Measurements from ENCODE around the gene RLF. TPM values are rescaled to one million over a fixed set of nuclear protein-coding genes. Genes with fewer than 3 reads are reported as not detected.

The RLF gene
- total and polyA plus RNA-seq, 9 of the 15 experiments (the other 6 are each of a cell fraction or from before 2014, with no cell fraction given): 3.6 to 35.0 (median 21.2) TPM

GRCh38 chr1:40155135-40155534 is 6.1 kb upstream of the RLF start:
- POLR2A ChIA-PET: interaction anchor here (0.6 to 0.7 kb wide), 2 partner anchors 15 to 150 kb away, joined by 3 read pairs; no protein-coding TSS in a partner anchor
- no peak for ATAC-seq
- no peak for DNase-seq (ENCODE audit: extremely low read depth in 1 of 4, low spot score in 3 of 4)
- TF ChIP-seq XRCC5 (IDR thresholded peaks at IDR 0.05; ENCODE audit: low read depth, low read length): no peak
- no peak for TF ChIP-seq JUNB (CRISPR knock-in tag; conservative IDR thresholded peaks at IDR 0.05)
- TF ChIP-seq MNT (conservative IDR thresholded peaks at IDR 0.05): no peak
- CTCF ChIA-PET (ENCODE audit: low intra/inter-chr PET ratio): no interaction called here
- WGBS (ENCODE audit: insufficient coverage, low coverage, missing lambda C conversion rate): 74% methylated on average over 3 of the region's 3 CpGs
- Histone ChIP-seq H3K79me2 (ENCODE audit: control insufficient read depth, insufficient read depth, low read length) (no peaks in the 10 kb centered on the region), H3K27ac (ENCODE audit: extremely low read depth, low read depth, low read length) (no peak overlapping the region), H4K20me1 (replicated peaks; ENCODE audit: control insufficient read depth, insufficient read depth, low read length) (no peaks in the 10 kb centered on the region), H3K9me3 (replicated peaks; ENCODE audit: control insufficient read depth, insufficient read depth, low read depth, low read length) (no peaks in the 10 kb centered on the region), H3K36me3 (ENCODE audit: control insufficient read depth, insufficient read depth, low read length) (no peaks in the 10 kb centered on the region), H3K27me3 (ENCODE audit: control insufficient read depth in 2 of 2, insufficient read depth in 2 of 2, low read length in 2 of 2) (no peaks in the 10 kb centered on the region), H3K9me1 (ENCODE audit: control insufficient read depth, insufficient read depth, low read length) (no peaks in the 10 kb centered on the region), H3K9ac (ENCODE audit: insufficient read depth in 1 of 2, low read depth in 2 of 2, low read length in 2 of 2) (no peak overlapping the region), H3K4me2 (ENCODE audit: insufficient read depth, low read length) (no peak overlapping the region), H3K4me3 (no peak overlapping the region), H3K4me1 (replicated peaks in 1 of 2; ENCODE audit: control insufficient read depth in 2 of 2, insufficient read depth in 2 of 2, low read length in 2 of 2) (peaks cover 0 to 4% of the 10 kb centered on the region in 2 experiments; a peak in 4 of 5 replicates), H2AFZ (ENCODE audit: low read depth, low read length) (no peak overlapping the region)
- no peak for FAIRE-seq
- intact Hi-C loops (cut with micrococcal nuclease): no loop called here
- BruUV-seq (replicated peaks): no TSS peak
- in situ Hi-C loops (cut with MboI): loop anchor here (10.0 kb wide), 1 partner anchor 150 kb away; no protein-coding TSS in a partner anchor

GRCh38 chr1:40155910-40156309 is 5.3 kb upstream of the RLF start:
- no peak for ATAC-seq
- WGBS (ENCODE audit: insufficient coverage, low coverage, missing lambda C conversion rate): 8% methylated on average over 3 of the region's 3 CpGs
- Histone ChIP-seq H3K4me3 (no peak overlapping the region), H3K27me3 (ENCODE audit: control insufficient read depth in 2 of 2, insufficient read depth in 2 of 2, low read length in 2 of 2) (no peaks in the 10 kb centered on the region), H4K20me1 (replicated peaks; ENCODE audit: control insufficient read depth, insufficient read depth, low read length) (no peaks in the 10 kb centered on the region), H3K4me1 (replicated peaks in 1 of 2; ENCODE audit: control insufficient read depth in 2 of 2, insufficient read depth in 2 of 2, low read length in 2 of 2) (peaks cover 4% of the 10 kb centered on the region in 2 experiments; a peak in 4 of 5 replicates), H3K9me1 (ENCODE audit: control insufficient read depth, insufficient read depth, low read length) (no peaks in the 10 kb centered on the region), H3K9ac (ENCODE audit: insufficient read depth in 1 of 2, low read depth in 2 of 2, low read length in 2 of 2) (no peak overlapping the region), H3K79me2 (ENCODE audit: control insufficient read depth, insufficient read depth, low read length) (peaks cover 4% of the 10 kb centered on the region; the same call in 2 of the 3 replicates), H3K4me2 (ENCODE audit: insufficient read depth, low read length) (no peak overlapping the region), H3K9me3 (replicated peaks; ENCODE audit: control insufficient read depth, insufficient read depth, low read depth, low read length) (no peaks in the 10 kb centered on the region), H3K27ac (ENCODE audit: extremely low read depth, low read depth, low read length) (no peak overlapping the region), H3K36me3 (ENCODE audit: control insufficient read depth, insufficient read depth, low read length) (no peaks in the 10 kb centered on the region), H2AFZ (ENCODE audit: low read depth, low read length) (peak overlapping the region; percentile 21)
- DNase-seq (ENCODE audit: extremely low read depth in 1 of 4, low spot score in 3 of 4): no peak
- no TSS peak for BruUV-seq (replicated peaks)
- in situ Hi-C loops (cut with MboI): loop anchor here (10.0 kb wide), 1 partner anchor 149 kb away; no protein-coding TSS in a partner anchor
- ChIA-PET POLR2A (interaction anchor here (1.1 to 1.4 kb wide), 2 partner anchors 12 to 159 kb away, joined by 3 to 4 read pairs; no protein-coding TSS in a partner anchor), CTCF (ENCODE audit: low intra/inter-chr PET ratio) (interaction anchor here (0.6 kb wide), 2 partner anchors 149 to 229 kb away, joined by 3 read pairs; no protein-coding TSS in a partner anchor)
- intact Hi-C loops (cut with micrococcal nuclease): no loop called here
- no peak for FAIRE-seq
- TF ChIP-seq RBM34 (IDR thresholded peaks at IDR 0.05; ENCODE audit: borderline replicate concordance, insufficient read depth, low read length) (no peak), HMBOX1 (IDR thresholded peaks at IDR 0.05) (no peak), ZC3H11A (IDR thresholded peaks at IDR 0.05; ENCODE audit: low read depth, low read length) (no peak), CBFB (CRISPR knock-in tag; IDR thresholded peaks at IDR 0.05) (no peak), ZNF23 (CRISPR knock-in tag; IDR thresholded peaks at IDR 0.05) (no peak)
